ENCODE results near the gene DENND6B.
"Not testable (repeated sequence)": the region's sequence is repeated elsewhere in the genome, so short reads cannot be mapped to it uniquely, and the experiment has no call there.

The DENND6B gene

GRCh38 chr22:50286701-50287318, 40.0 kb downstream of the DENND6B start:
- no peak for DNase-seq (ENCODE audit: low spot score)

GRCh38 chr22:50286275-50286674, 40.5 kb downstream of the DENND6B start:
- DNase-seq (ENCODE audit: low spot score) = no peak

GRCh38 chr22:50285568-50286229, 41.1 kb downstream of the DENND6B start:
- no peak for DNase-seq (ENCODE audit: low spot score)

- DNase-seq (ENCODE audit: low spot score) = no peak
These were observed 42.3 kb downstream of the DENND6B start for GRCh38 chr22:50284479-50284878.

GRCh38 chr22:50283821-50284220, 43.0 kb downstream of the DENND6B start:
- no peak for DNase-seq (ENCODE audit: low spot score)

GRCh38 chr22:50282361-50283155, 44.3 kb downstream of the DENND6B start:
- DNase-seq (ENCODE audit: low spot score) = no peak

- DNase-seq (ENCODE audit: low spot score) = no peak
These were observed 44.9 kb downstream of the DENND6B start for GRCh38 chr22:50281957-50282356.

GRCh38 chr22:50281384-50281760, 45.4 kb downstream of the DENND6B start:
- DNase-seq (ENCODE audit: low spot score) = no peak

GRCh38 chr22:50280708-50281383, 46.0 kb downstream of the DENND6B start:
- no peak for DNase-seq (ENCODE audit: low spot score)

- no peak for DNase-seq (ENCODE audit: low spot score)
These were observed 46.6 kb downstream of the DENND6B start for GRCh38 chr22:50280022-50280707.

GRCh38 chr22:50278956-50279619, 47.7 kb downstream of the DENND6B start:
- no peak for DNase-seq (ENCODE audit: low spot score)

- no peak for DNase-seq (ENCODE audit: low spot score)
These were observed 48.4 kb downstream of the DENND6B start for GRCh38 chr22:50278461-50278860.

GRCh38 chr22:50277761-50278160, 49.1 kb downstream of the DENND6B start:
- DNase-seq (ENCODE audit: low spot score) = no peak

GRCh38 chr22:50276143-50276542, 50.7 kb downstream of the DENND6B start:
- DNase-seq (ENCODE audit: low spot score) = peak; percentile 38

- no peak for DNase-seq (ENCODE audit: low spot score)
These were observed 51.4 kb downstream of the DENND6B start for GRCh38 chr22:50275181-50276055.

GRCh38 chr22:50274771-50275170, 52.0 kb downstream of the DENND6B start:
- DNase-seq (ENCODE audit: low spot score) = no peak

- DNase-seq (ENCODE audit: low spot score) = peak; percentile 60
These were observed 52.5 kb downstream of the DENND6B start for GRCh38 chr22:50274311-50274710.

- not testable (repeated sequence) for DNase-seq (ENCODE audit: low spot score)
These were observed 53.0 kb downstream of the DENND6B start for GRCh38 chr22:50273781-50274180.

- DNase-seq (ENCODE audit: low spot score) = not testable (repeated sequence)
These were observed 53.5 kb downstream of the DENND6B start for GRCh38 chr22:50273352-50273751.
